ENCODE measurements around the gene TNFRSF8. TPM values are rescaled to one million over a fixed set of nuclear protein-coding genes. Genes with fewer than 3 reads are reported as not detected.

Gene TNFRSF8
- total and polyA plus RNA-seq, 9 of the 15 experiments (the other 6 are each of a cell fraction or from before 2014, with no cell fraction given), result 3.5 to 38.4 (median 17.1) TPM

DNA sequence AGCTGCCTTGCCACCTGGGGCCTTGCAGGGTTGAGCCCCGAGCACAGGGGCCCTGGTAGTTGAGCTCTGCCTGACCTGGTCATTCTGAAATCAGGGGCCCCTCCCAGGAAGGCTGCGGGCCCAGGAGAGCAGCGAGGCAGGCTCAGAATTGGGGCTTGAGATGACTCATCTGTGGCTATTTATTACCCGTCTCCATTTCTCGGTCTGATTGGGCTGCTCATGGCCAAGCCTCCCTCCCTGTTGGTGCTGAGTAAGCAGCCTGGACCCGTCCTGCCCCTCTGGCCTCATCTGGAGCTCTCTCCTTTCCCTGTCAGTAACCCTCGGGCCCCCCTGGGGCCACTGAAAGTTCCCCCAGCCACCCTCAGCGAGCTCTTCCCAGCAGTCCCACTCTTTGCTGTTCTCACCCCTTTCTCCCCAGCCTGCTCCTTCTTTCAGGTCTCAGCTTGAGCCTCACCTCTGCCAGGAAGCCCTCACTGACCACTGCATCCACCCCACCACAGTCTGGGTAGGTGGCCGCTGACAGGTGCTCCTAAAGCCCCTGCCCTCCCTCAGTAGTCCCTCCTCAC is 11.0 kb upstream of the TNFRSF8 start (continued):
- TF ChIP-seq, protein P1, sequence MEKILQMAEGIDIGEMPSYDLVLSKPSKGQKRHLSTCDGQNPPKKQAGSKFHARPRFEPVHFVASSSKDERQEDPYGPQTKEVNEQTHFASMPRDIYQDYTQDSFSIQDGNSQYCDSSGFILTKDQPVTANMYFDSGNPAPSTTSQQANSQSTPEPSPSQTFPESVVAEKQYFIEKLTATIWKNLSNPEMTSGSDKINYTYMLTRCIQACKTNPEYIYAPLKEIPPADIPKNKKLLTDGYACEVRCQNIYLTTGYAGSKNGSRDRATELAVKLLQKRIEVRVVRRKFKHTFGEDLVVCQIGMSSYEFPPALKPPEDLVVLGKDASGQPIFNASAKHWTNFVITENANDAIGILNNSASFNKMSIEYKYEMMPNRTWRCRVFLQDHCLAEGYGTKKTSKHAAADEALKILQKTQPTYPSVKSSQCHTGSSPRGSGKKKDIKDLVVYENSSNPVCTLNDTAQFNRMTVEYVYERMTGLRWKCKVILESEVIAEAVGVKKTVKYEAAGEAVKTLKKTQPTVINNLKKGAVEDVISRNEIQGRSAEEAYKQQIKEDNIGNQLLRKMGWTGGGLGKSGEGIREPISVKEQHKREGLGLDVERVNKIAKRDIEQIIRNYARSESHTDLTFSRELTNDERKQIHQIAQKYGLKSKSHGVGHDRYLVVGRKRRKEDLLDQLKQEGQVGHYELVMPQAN (IDR thresholded peaks at IDR 0.05; ENCODE audit: borderline replicate concordance), result no peak
- TF ChIP-seq HNRNPLL (IDR thresholded peaks at IDR 0.05; ENCODE audit: low read depth, low read length, poor library complexity, severe bottlenecking), result no peak
- peak; percentile 66 for TF ChIP-seq ZFX (CRISPR knock-in tag; IDR thresholded peaks at IDR 0.05)
- TF ChIP-seq, protein P2, sequence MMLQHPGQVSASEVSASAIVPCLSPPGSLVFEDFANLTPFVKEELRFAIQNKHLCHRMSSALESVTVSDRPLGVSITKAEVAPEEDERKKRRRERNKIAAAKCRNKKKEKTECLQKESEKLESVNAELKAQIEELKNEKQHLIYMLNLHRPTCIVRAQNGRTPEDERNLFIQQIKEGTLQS (IDR thresholded peaks at IDR 0.05), result peak; percentile 99
- TF ChIP-seq, protein P2 (CRISPR knock-in tag; conservative IDR thresholded peaks at IDR 0.05), result peak; percentile 90
- TF ChIP-seq, protein P3, sequence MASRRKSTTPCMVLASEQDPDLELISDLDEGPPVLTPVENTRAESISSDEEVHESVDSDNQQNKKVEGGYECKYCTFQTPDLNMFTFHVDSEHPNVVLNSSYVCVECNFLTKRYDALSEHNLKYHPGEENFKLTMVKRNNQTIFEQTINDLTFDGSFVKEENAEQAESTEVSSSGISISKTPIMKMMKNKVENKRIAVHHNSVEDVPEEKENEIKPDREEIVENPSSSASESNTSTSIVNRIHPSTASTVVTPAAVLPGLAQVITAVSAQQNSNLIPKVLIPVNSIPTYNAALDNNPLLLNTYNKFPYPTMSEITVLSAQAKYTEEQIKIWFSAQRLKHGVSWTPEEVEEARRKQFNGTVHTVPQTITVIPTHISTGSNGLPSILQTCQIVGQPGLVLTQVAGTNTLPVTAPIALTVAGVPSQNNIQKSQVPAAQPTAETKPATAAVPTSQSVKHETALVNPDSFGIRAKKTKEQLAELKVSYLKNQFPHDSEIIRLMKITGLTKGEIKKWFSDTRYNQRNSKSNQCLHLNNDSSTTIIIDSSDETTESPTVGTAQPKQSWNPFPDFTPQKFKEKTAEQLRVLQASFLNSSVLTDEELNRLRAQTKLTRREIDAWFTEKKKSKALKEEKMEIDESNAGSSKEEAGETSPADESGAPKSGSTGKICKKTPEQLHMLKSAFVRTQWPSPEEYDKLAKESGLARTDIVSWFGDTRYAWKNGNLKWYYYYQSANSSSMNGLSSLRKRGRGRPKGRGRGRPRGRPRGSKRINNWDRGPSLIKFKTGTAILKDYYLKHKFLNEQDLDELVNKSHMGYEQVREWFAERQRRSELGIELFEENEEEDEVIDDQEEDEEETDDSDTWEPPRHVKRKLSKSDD (conservative IDR thresholded peaks at IDR 0.05; ENCODE audit: low read length), result no peak
- TF ChIP-seq FOXK2 (conservative IDR thresholded peaks at IDR 0.05 in 1 of 2, IDR thresholded peaks at IDR 0.05 in 1 of 2; ENCODE audit: low read depth in 2 of 2), result peak; percentile 48 to 59; a peak in 1 of 4 replicates
- no peak for TF ChIP-seq HOXB6 (CRISPR knock-in tag; IDR thresholded peaks at IDR 0.05; ENCODE audit: borderline replicate concordance)
- TF ChIP-seq MED1 (CRISPR knock-in tag; IDR thresholded peaks at IDR 0.05; ENCODE audit: borderline replicate concordance), result no peak
- no peak; the same call in 1 of the 2 replicates for TF ChIP-seq SMARCC2 (IDR thresholded peaks at IDR 0.05; ENCODE audit: low read depth)
- TF ChIP-seq ARID1B (IDR thresholded peaks at IDR 0.05), result peak; percentile 78
- TF ChIP-seq, protein P4, sequence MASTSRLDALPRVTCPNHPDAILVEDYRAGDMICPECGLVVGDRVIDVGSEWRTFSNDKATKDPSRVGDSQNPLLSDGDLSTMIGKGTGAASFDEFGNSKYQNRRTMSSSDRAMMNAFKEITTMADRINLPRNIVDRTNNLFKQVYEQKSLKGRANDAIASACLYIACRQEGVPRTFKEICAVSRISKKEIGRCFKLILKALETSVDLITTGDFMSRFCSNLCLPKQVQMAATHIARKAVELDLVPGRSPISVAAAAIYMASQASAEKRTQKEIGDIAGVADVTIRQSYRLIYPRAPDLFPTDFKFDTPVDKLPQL (IDR thresholded peaks at IDR 0.05; ENCODE audit: extremely low read depth, insufficient read length), result no peak
- TF ChIP-seq ZZZ3 (IDR thresholded peaks at IDR 0.05), result no peak
- TF ChIP-seq CREM (IDR thresholded peaks at IDR 0.05; ENCODE audit: low read depth), result peak; percentile 36; the same call in 1 of the 2 replicates
- no peak for TF ChIP-seq ASH1L (IDR thresholded peaks at IDR 0.05; ENCODE audit: borderline replicate concordance, low read depth, partially characterized antibody)
- TF ChIP-seq XRCC4 (IDR thresholded peaks at IDR 0.05; ENCODE audit: extremely low read depth, insufficient read depth, insufficient read length), result no peak
- TF ChIP-seq FOXJ3 (CRISPR knock-in tag; IDR thresholded peaks at IDR 0.05), result no peak
- no peak for TF ChIP-seq PTTG1 (tag; IDR thresholded peaks at IDR 0.05; ENCODE audit: low read depth)
- TF ChIP-seq TFAM (CRISPR knock-in tag; conservative IDR thresholded peaks at IDR 0.05), result no peak
- TF ChIP-seq SMAD4 (CRISPR knock-in tag; conservative IDR thresholded peaks at IDR 0.05), result peak; percentile 50; the same call in 1 of the 2 replicates
- TF ChIP-seq SMARCE1 (IDR thresholded peaks at IDR 0.05), result peak; percentile 82
